AG08396 (cell line): ENCODE results near the gene EFNB2.

Experiments
- DNase-seq: peaks from one replicate; pipeline ENCODE4 v3.0.0; 2012; ENCODE audit warnings: low spot score, mixed read lengths

The EFNB2 gene

GRCh38 chr13:106525865-106526264 lies 9.6 kb downstream of the EFNB2 start:
- no peak for DNase-seq

- DNase-seq, result no peak
Measured at GRCh38 chr13:106524108-106524507, 11.4 kb downstream of the EFNB2 start.

- DNase-seq, result no peak
Measured at GRCh38 chr13:106523576-106523975, 11.9 kb downstream of the EFNB2 start.

- no peak for DNase-seq
Measured at GRCh38 chr13:106522898-106523525, 12.4 kb downstream of the EFNB2 start.

GRCh38 chr13:106522112-106522705 lies 13.3 kb downstream of the EFNB2 start:
- DNase-seq, result no peak

GRCh38 chr13:106521095-106521799 lies 14.2 kb downstream of the EFNB2 start:
- no peak for DNase-seq

GRCh38 chr13:106520251-106521054 lies 15.0 kb downstream of the EFNB2 start:
- DNase-seq, result peak; percentile 6

GRCh38 chr13:106518512-106518911 lies 16.9 kb downstream of the EFNB2 start:
- no peak for DNase-seq

GRCh38 chr13:106517109-106517847 lies 18.2 kb downstream of the EFNB2 start:
- DNase-seq, result no peak

- DNase-seq, result no peak
Measured at GRCh38 chr13:106515635-106516254, 19.7 kb downstream of the EFNB2 start.

GRCh38 chr13:106514928-106515634 lies 20.4 kb downstream of the EFNB2 start:
- DNase-seq, result no peak

GRCh38 chr13:106513025-106513983 lies 22.2 kb downstream of the EFNB2 start:
- no peak for DNase-seq

GRCh38 chr13:106507560-106508274 lies 27.7 kb downstream of the EFNB2 start:
- DNase-seq, result peak; percentile 12

- no peak for DNase-seq
Measured at GRCh38 chr13:106506286-106506685, 29.2 kb downstream of the EFNB2 start.

GRCh38 chr13:106505732-106506131 lies 29.7 kb downstream of the EFNB2 start:
- no peak for DNase-seq

GRCh38 chr13:106505295-106505694 lies 30.2 kb downstream of the EFNB2 start:
- no peak for DNase-seq

- no peak for DNase-seq
Measured at GRCh38 chr13:106503730-106504453, 31.6 kb downstream of the EFNB2 start.

- no peak for DNase-seq
Measured at GRCh38 chr13:106503272-106503671, 32.2 kb downstream of the EFNB2 start.
